Bronchial epithelial cell (primary cell): Measurements from ENCODE around the gene IZUMO2. TPM values are rescaled to one million over a fixed set of nuclear protein-coding genes. Genes with fewer than 3 reads are reported as not detected.

Experiments used
- total RNA-seq: library from RNA; depleted of rRNA; stranded (reverse); fragments of >200 nt; gene quantifications from 2 replicates; pipeline ENCODE4 v1.2.1, GENCODE V29; 2014

Gene IZUMO2
- total RNA-seq, 1 donor from 2014 or later = not detected

Other genes starting within 250 kb of the IZUMO2 start
- 1.8 TPM in 2 replicates for gene ATF5, start 234.1 kb downstream of the IZUMO2 start, total RNA-seq
- 11.8 and 12.1 TPM in 2 replicates for gene NUP62, start 233.8 kb downstream of the IZUMO2 start, total RNA-seq
- gene SIGLEC11, start 202.1 kb downstream of the IZUMO2 start, total RNA-seq = not detected in 2 replicates
- 14.5 and 17.7 TPM in 2 replicates for gene VRK3, start 137.9 kb downstream of the IZUMO2 start, total RNA-seq
- gene ZNF473, start 137.3 kb downstream of the IZUMO2 start, total RNA-seq = 9.9 and 13.7 TPM in 2 replicates
- gene MYH14, start 40.3 kb upstream of the IZUMO2 start, total RNA-seq = 6.8 and 44.4 TPM in 2 replicates
- 0.13 TPM in 1 of 2 replicates, not detected in the other for gene KCNC3, start 166.1 kb upstream of the IZUMO2 start, total RNA-seq
- gene NAPSA, start 202.4 kb upstream of the IZUMO2 start, total RNA-seq = 0.26 TPM in 2 replicates
- gene NR1H2, start 213.2 kb upstream of the IZUMO2 start, total RNA-seq = 44.2 and 71.9 TPM in 2 replicates
- gene POLD1, start 221.1 kb upstream of the IZUMO2 start, total RNA-seq = 22.5 and 28.4 TPM in 2 replicates